ENCODE results near the gene LRRC7.

The LRRC7 gene

DNA sequence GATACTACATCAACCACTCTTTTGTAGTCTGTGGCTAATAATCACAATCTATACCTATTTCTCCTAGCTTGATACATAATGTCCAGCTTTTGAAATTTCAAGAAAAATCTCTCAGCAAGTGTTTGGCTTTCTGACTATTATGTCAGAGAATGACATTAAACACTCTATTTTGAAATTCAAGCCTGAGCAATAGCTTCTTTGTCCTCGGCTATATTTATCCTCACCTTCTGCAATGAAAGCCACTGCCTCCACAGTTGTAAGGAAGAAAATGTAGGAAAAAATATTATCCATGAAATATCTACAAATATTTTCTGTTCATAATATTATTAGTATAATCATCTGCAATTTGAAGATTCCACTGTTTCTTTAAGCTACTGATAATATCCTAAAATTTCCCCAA lies 22.1 kb downstream of the LRRC7 start:
- no peak for DNase-seq (ENCODE audit: low spot score)

GRCh38 chr1:69592341-69592740 lies 24.6 kb downstream of the LRRC7 start:
- no peak for DNase-seq (ENCODE audit: low spot score)

- no peak for DNase-seq (ENCODE audit: low spot score)
These were observed 27.8 kb downstream of the LRRC7 start for GRCh38 chr1:69595486-69595885.

DNA sequence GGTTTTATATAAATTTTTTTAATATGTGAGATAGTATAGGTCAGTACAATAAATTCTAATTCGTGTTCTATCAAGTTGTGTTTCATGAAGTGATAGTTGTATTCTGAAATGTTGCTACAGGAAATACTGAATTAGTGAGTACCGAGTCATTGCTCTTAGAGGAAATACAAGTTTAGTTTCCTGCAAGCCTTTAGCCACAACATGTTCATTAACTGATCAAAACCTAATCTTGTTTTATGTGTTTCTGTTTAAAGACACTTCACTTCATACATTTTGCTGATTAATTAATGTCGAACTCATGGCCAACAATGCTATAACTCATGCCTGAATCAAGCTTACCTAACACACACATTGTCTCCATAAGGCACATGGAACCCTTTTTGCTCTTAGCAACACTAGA lies 43.6 kb downstream of the LRRC7 start:
- peak; percentile 11 for DNase-seq (ENCODE audit: low spot score)

DNA sequence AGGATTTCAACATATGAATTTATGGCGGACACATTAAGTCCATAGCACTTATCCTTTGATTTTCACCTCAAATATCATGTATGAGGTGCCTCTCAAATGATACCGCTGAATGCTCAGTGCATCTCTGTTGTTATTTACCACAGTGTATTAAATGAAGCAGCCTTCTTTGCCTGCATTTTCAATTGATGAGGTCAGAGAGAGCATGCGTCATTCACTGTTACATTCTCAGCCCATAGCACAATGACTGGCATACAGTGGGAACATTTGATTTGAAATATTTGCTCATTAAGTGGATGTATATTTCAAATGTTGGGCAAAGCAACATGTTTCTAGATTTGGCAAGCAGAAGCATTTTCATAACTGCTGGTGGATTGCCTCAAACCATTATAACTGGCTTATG lies 45.7 kb downstream of the LRRC7 start:
- no peak for DNase-seq (ENCODE audit: low spot score)

- no peak for DNase-seq (ENCODE audit: low spot score)
These were observed 71.0 kb downstream of the LRRC7 start for GRCh38 chr1:69638673-69639072.

GRCh38 chr1:69639159-69639558 lies 71.4 kb downstream of the LRRC7 start:
- no peak for DNase-seq (ENCODE audit: low spot score)

DNA sequence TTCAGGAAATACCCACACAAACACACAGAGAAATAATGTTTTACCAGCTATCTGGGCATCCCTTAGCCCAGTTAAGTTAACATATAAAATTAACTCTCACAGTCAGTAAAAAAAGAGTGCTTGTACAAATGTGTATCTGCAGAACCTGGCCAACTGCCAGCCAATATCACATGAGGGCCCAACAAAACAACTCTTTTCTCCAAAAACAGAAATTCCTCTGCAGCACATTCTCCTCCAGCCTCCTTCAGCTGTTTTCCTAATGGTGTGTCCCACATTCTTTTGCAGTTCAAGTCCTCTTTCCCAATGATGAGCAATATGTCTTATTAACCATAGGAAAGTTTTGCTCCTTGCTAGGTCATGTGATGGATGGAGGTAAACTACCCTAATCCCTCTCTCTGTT lies 75.5 kb downstream of the LRRC7 start:
- DNase-seq (ENCODE audit: low spot score): no peak

DNA sequence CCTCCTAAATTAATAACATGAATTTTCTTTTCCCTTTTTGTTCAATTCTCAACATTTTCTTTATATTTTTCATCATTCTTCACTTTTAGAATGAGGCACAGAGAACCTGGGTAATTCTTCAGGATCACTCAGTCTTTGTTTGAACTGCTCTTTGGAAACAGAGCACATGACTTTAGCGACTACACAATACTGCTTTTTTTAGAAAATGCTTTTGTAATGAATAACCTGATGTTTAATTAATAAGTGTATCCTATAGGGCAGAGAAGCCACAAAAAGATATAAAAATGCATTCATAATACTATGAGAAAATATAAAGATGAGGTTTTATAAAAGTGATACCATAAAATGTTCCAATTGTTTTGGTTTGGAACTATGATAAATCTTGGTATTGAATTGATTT lies 77.8 kb downstream of the LRRC7 start:
- no peak for DNase-seq (ENCODE audit: low spot score)

GRCh38 chr1:69648486-69648885 lies 80.8 kb downstream of the LRRC7 start:
- no peak for DNase-seq (ENCODE audit: low spot score)

- no peak for DNase-seq (ENCODE audit: low spot score)
These were observed 81.8 kb downstream of the LRRC7 start for GRCh38 chr1:69649383-69649990.

- no peak for DNase-seq (ENCODE audit: low spot score)
These were observed 83.1 kb downstream of the LRRC7 start for GRCh38 chr1:69650779-69651178.

DNA sequence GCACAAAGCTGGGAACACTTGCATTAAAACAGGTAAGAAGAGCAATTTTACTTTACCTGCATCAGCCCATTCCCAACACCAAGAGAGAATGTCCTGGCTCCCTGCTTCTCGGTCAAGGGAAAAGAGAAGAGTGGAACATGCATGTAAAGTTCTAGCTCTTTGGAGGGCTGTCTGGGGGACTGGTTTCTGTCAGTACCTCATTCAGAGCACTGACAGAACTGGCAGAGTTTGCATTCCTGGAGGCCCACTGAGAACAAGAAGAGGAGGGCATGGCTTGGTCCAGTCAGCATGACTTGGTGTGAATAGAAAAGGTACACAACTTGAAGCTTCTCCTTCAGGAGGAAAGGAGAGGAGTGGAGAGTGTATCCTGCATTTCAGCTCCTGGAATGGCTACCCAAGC lies 83.9 kb downstream of the LRRC7 start:
- no peak for DNase-seq (ENCODE audit: low spot score)

DNA sequence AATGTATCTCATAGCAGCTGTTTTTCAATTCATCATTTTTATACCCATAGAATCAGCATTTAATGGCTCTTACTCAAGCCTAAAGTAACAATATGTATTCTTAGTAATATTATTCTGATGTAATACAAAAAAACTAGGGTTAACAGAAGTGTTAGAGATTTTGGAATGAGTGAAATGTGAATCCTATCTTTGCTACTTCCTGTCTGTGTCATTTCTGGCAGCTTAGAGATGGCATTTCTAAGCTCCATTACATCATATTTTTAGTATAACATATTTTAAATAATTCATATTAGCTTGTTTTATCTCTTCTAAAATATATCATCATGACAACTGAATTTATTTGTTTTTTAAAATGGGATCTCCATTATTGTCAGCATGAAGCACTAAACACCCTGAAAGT lies 90.2 kb downstream of the LRRC7 start:
- DNase-seq (ENCODE audit: low spot score): no peak

DNA sequence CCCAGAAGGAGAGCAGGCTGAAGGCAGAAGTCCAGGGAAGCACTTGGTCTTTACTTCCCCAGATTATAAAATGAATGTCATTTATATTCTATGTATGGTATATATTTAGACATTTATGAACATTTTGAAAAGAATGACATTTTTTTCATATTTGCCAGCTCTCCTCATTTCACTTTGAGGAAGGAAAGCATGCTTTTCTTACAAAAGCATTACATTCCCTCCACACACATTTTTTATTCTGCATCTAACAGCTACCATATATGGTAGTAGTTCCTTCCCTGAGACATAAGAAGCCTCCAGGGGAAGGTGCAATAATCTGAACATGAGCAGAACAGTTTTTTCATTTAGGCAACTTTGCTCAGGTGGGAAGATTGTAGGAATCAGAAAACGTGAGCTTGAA lies 94.0 kb downstream of the LRRC7 start:
- no peak for DNase-seq (ENCODE audit: low spot score)

DNA sequence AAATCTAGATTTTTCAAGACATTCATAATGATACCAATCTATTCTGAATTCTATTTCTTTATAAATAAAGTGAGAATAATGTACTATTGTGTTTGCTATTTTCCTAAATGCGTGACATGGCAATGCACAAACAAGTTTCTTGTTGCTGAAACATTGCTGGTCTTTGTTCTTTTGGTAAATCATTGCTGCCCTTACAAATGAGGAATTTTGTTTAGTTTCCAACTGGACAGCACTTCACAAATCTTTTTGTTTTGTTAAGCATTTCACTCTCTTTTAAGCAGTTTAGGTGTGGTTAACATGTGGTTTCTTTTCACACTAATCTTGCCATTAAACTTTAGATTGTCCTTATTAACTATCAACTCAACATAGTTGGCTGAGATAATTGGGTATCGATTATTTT lies 94.6 kb downstream of the LRRC7 start:
- DNase-seq (ENCODE audit: low spot score): no peak

DNA sequence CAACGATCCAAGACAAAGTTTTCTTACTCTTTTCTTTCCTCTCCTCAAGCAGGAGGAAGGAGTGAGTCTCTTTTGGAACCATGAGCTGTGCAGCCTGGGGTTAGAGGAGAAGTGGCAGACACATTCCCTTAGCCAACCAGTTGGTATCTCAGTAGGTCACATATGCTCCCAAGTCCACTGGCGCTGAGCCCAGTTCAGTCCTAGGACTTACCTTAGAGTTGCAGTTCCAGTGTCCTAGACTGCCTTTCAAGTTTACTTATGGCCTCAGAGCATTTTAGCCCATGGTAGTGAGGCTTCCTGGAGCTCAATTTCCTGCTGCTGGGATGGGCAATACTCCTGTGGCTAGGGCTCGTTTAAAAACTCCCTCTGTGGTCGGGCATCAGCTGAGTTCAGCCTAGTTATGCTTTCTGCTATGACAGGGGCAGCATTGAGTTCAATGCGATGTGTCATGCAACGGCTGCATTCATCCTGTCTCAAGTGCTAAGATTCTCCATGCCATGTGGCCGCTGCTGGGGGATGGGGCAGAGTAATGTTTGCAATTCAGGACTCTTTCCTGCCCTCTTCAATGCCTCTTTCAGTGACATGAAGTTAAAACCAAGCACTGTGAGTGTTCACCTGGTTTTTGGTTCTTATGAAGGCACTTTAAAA lies 103.8 kb downstream of the LRRC7 start:
- DNase-seq (ENCODE audit: low spot score): no peak

- no peak for DNase-seq (ENCODE audit: low spot score)
These were observed 105.6 kb downstream of the LRRC7 start for GRCh38 chr1:69673321-69673720.

DNA sequence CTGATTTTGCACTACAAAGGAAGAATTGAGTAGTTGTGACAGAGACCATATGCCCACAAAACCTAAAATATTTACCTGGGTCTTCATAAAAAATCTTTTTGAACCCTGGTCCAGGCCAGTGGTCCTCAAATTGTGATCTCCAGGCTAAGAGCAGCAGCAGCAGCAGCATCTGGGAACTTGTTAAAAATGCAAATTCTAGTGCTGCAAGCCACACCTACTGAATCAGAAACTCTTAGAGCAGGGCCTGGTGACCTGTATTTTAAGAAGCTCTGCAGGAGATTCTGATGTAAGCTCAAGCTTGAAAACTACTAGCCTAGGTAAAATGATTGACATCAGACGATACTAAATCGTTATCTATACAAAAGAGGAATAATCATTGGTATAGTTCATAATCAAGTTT lies 112.2 kb downstream of the LRRC7 start:
- no peak for DNase-seq (ENCODE audit: low spot score)

DNA sequence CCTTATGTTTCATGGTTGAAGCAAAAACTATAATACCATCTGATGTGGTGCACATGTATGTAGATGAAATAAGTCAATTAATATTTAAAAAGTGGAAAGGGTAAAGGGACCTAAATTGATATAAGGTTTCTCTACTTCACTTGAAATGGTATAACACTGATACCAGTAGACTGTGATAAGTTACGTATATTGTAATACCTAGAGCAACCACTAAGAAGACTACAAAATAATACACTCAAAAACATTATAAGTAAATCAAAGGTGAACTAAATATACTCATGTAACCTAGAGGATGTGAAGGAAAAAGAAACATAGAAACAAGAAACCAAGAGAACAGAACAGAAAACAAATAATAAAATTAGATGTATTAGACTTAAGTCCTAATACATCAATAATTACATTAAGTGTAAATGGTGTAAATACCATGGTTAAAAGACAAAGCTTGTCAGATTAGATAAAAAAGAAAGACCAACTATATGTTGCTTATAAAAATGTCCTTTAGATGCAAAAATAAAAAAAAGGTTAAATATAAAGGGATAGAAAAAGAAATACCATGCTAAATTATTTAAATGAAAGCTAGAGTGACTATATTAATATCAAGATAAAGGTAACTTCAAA lies 118.8 kb downstream of the LRRC7 start:
- DNase-seq (ENCODE audit: low spot score): no peak

- DNase-seq (ENCODE audit: low spot score): no peak
These were observed 120.5 kb downstream of the LRRC7 start for GRCh38 chr1:69688193-69688592.

- no peak for DNase-seq (ENCODE audit: low spot score)
These were observed 123.5 kb downstream of the LRRC7 start for GRCh38 chr1:69691179-69691578.

DNA sequence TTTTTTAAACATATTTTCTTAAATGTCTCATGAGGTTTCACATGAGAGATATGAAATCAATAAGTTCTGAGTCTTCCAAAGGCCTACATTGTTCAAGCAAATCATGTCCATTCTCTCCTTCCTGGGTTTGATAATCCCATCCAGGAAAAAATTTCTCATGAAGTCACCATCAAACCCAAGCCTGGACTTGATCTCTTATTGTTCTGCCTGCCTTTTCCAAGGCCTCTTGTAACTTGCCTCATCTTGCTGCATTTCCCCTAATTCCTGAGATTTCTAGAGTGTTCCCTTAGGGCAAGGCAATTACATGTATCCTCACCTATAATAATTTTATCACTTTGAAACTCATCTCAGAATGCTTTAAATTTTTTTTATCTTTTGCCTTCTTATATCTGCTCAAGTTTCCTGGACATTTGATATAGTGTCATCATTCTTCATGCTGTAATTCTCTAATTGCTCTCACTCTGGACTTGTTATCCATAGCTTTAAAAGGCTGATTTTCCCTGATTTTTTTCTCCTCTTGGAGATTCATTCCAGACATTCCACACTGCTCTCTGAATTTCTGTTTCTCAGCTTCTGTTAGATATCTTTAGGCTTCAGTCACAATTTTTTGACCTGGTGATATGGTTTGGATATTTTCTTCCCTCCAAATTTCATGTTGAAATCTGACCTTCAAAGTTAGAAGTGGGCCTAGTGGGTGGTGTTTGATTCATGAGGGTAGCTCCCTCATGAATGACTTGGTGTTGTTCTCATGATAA lies 126.4 kb downstream of the LRRC7 start:
- DNase-seq (ENCODE audit: low spot score): no peak

All from kidney capillary endothelial cell (primary cell).